ENCODE results near the gene NUCB2. TPM values are rescaled to one million over a fixed set of nuclear protein-coding genes. Genes with fewer than 3 reads are reported as not detected.

Gene NUCB2
- total RNA-seq, result 55.0 and 61.2 TPM in 2 replicates

DNA sequence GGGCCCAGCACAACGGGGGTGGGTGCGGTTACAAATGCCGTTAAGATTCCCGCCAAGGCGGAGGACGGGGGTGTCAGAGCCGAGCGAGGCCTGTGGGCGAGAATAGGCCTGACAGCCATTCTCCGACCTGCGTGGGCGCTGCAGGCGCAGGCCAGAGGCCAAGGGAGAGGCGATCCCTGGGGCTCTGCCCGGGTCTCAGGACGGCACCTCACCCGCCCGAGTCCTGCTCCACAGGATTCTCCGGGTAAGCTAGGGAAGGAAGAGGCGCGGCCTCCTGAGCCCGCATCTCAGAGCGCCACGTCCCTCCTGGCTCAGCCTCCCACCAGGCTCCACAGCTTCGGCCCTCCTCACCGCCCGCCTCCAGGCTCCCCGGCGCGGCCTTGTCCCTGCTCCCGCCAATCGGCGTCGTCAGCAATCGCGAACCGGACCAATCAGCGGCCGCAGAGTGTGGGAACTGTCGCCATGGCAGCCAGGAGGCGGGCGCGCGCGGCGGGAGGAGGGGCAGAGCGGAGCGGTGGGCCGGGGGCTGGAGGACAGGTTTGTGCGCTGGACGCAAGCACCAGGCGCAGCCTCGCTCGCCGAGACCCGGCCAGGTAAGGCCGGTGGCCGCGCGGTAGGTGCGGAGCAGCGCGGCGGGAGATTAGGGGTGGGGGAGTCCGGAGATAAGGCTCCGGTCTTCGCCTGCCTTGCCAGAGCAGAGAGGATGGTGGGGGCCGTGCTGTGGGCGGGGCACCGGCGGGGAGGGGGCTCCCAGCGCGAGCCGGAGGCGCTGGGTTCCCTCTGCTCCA is at the start of gene NUCB2:
NUCB2 (plus strand) TSS at position 504 of the 788 bp plus-strand sequence. CDS start 18,585 bp downstream, outside the sequence.

DNA sequence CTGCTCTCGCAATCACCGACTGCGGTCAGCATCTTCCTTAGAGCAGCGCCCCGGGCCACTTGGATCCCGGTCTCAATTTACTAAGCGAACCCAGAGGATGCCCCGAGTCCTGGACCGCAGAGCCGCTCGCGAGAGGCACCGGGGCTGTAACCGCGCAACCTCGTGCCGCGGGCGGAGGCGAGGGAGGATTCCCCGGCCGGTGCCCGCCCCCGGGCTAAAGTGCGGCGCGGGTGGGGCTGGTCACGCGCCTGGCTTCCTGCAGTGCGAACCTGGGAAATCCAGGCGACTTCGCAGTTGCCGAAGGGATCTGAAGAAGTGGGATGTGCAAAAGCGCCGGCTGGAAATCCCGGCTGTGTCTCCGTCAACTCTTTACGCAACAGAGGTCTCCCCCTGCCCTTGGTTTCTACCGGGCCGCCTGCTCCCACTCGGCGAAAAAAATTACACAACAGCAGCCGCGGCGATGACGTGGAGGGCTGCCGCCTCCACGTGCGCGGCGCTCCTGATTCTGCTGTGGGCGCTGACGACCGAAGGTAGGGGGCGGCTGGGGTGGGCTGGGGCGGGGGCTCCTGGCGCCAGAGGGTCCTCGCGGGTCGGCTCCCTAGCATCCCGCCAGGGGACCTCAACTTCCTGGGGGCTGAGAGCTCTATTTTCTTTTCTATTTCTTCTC is 75.1 kb downstream of the NUCB2 start, which contains the start of gene NCR3LG1:
NCR3LG1 (plus strand) TSS at position 291 of the 667 bp plus-strand sequence; CDS start at position 461, 170 bp downstream.

Other genes with a start within 250 kb of the NUCB2 start
- 764 and 839 TPM in 2 replicates for gene RPS13, start 199.1 kb upstream of the NUCB2 start, total RNA-seq
- 44.0 and 73.1 TPM in 2 replicates for gene PIK3C2A, start 68.8 kb upstream of the NUCB2 start, total RNA-seq
- 1.1 and 2.1 TPM in 2 replicates for gene NCR3LG1, start 75.1 kb downstream of the NUCB2 start, total RNA-seq
- gene KCNJ11, start 111.9 kb downstream of the NUCB2 start, total RNA-seq, result 0.25 and 0.32 TPM in 2 replicates
- not detected in 2 replicates for gene ABCC8, start 200.1 kb downstream of the NUCB2 start, total RNA-seq

Data from bladder microvascular endothelial cell (primary cell).